Endometrium (tissue), 2 donors: ENCODE results near the gene TMEM128.
A peak's percentile ranks its signal among the peaks of the same experiment; 100 is the strongest.
"Not testable (repeated sequence)": the region's sequence is repeated elsewhere in the genome, so short reads cannot be mapped to it uniquely, and the experiment has no call there.

Experiments
- FAIRE-seq: peaks from 2 replicates; lab custom pipeline; 2012; peaks lifted over from hg19 to GRCh38; lab: Jason Lieb, UNC
- donor health status: control.
- donor health status: control.

The TMEM128 gene, protein sequence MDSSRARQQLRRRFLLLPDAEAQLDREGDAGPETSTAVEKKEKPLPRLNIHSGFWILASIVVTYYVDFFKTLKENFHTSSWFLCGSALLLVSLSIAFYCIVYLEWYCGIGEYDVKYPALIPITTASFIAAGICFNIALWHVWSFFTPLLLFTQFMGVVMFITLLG

GRCh38 chr4:4248029-4248884 is at the start of gene TMEM128:
Gene TMEM128, minus strand, starts transcription at chr4:4248223. Its CDS starts 21 bp downstream, at chr4:4248202.
- FAIRE-seq, result peak; percentile 61

- no peak for FAIRE-seq
Observed at GRCh38 chr4:4296283-4296846, 48.3 kb upstream of the TMEM128 start.

DNA sequence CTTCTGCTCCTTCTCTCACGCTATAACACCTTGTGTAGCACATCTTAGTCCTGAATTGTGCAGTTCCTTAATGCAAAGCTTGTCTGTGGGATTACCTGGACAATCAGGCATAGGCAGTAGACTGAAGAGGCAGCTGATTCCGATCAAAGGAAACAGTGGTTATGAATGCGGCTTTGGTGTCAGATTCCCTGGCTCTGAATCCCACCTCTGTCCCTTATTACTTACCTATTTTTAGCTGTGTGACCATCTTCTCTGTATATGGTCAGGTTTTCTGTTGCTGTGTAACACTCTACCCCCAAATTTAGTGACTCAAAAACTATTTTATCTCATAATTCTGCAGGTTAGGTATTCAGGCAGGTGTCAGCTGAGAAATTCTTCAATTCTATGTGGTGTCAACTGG is 45.3 kb upstream of the TMEM128 start:
- FAIRE-seq, result no peak

- no peak for FAIRE-seq
Observed at GRCh38 chr4:4289941-4290850, 42.2 kb upstream of the TMEM128 start, which contains the start of the genes LYAR and ZBTB49. Gene LYAR, minus strand, starts transcription at chr4:4290154. Its CDS starts 6,412 bp downstream, at chr4:4283742. Gene ZBTB49, plus strand, starts transcription at chr4:4290251. Its CDS starts 9,695 bp downstream, at chr4:4299946.

DNA sequence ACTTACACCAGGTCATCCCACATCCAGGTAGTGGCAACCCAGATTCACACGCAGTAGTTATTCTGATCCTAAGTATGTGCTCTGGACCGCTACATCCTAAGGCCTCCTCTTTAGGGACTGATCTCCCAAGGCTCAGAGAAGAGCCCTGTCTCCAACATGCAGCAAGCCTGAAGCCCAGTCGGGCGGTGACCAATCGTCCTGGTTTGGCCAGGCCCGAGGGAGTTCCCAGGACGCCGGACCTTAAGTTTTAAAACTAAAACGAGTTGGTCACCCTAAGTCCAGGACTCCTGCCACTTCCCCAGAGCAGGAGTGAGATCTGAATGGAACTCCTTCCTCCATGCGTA is 41.5 kb upstream of the TMEM128 start:
- no peak for FAIRE-seq

DNA sequence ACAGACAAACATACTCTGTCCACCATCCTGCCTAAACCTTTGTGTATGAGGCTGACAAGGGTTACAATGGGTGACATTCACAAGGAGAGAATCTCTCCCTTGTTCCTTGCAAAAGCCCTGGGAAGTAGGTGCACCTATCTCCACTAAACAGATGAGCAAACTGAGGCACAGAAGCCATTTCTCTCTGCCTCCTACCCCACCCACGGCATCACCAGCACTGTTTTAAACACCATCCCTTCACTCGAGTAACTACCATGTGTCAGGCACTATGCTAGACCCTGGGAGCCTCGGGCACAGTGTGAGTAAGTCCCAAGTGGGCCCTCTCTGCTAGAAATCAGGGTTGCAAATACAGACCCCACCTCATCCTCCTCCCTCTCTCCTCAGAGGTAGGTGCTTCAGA is 41.0 kb upstream of the TMEM128 start:
- FAIRE-seq, result no peak

DNA sequence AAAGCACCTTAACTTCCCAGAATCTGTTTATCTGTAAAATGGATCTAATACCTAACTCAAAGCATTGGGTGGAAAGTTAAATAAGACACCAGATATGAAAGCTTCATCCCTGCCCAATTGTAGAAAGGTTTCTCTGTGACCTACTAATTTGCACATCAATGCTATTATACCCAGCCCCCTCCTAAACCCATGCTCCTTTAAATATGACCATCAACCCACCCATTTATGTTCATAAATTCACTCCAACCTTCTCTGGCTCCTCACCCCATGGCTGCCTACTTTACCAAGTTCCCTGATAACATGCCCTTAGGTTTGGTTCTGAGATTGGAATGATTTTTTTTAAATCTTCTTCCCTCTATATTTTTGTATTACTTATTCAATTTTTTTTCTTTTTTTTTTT is 40.1 kb upstream of the TMEM128 start:
- FAIRE-seq, result no peak

DNA sequence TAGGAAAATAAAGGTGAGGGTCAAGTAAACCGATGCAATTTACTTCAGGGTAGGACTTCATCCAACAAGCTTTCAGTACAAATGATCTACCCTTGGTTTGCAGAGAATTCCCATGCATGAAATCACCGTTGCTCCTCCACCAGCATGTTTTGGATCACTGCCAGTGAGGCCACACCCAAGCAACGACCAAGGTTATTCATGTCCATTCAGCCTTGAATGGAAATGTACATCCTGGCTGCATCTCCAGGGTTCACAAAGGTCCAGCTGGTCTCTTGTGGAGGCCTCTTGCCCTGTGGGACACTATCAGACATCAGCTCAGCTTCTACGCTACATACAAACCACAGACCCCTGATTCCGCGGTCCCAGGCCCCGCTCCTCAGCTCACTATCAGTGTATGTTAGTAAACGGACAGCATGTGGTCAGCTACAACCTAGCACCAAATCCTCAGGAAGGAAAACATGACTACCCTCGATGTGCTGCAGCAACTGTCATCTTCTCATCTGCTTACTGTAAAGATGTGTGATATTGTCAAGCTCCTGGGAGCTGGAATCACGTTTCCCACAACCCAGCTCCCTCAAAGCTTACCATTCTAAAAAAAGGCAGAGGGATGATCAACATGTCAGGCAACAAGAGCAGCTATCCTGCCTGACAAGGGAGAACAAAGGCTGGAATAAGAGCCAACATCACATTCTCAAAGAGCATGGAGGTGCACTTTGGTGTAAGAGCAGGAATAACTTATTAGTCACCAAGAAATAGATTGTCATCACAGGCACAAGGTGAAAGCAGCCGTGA is 37.0 kb upstream of the TMEM128 start:
- FAIRE-seq, result no peak

DNA sequence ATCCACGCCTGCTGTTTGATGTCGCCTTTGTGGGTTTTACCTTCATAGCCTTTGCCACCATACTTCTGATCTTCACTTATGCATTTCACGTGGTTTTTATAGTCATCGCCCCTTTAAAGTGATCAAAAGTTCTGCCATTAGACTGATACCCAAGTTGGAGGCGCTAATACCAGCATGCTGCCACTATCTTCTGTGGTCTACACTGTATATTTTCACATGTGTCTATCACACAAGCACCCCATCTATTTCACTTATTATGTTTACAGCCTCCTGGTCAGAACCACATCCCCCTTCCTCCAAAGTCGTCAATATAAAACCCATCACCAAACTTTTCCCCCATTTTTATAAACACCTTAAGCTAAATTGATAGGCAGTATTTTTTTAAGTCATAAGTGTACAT is 33.8 kb upstream of the TMEM128 start:
- no peak for FAIRE-seq

DNA sequence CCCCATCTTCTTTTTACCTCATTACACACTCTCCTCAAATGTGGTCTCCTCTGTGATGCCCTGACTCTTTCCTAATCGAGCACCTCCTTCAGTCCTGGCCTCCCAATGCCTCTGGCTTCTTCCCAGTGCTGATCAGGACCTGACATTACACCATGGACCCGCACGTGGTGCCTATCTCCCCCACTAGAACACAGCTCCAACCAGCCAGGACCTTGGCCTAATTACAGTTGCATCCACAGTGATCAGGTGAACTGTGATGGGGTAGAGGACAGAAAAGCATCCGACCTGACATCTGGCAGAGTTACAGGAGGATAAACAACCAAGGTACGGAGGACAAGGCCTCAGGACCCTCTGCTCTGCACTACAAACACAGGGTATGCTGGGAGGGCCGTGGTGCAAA is 29.5 kb upstream of the TMEM128 start:
- no peak for FAIRE-seq

DNA sequence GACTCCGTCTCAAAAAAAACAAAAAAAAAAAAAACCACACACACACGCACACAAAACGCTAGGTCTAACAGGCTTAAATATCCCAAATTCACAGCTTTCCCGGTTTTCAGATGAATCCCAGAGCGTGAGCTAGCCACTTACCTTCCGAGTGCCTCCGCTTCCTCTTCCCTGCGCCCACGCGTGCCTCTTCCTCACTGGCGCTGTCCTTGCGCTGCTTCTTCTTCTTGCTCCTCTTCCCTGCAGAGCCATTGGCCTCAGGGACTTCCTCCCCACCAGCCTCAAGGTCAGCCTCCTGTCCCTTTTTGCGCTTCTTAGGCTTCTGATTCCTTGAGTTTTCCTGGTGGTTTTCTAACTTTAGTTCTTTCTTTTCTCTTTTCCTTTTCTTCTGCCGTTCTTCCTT is 26.2 kb upstream of the TMEM128 start:
- no peak for FAIRE-seq

DNA sequence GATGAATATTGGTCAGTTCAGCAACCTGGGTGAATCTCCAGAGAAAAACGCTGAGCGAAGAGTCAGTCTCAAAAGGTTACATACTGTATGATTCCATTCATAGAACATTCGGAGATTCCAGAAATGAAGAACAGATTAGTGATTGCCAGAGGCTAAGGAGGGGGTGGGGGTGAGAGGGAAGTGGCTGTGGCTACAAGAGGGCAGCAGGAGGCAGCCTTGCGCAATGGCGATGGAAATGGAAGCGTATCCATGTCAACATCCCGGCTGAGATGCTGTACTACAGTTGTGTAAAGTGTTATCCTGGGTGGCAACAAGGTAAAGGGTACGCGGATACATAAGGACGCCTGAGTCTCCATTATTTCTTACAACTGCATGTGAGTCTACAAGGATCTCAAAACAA is 23.9 kb upstream of the TMEM128 start:
- FAIRE-seq, result no peak

GRCh38 chr4:4270529-4270928 is 22.5 kb upstream of the TMEM128 start:
- FAIRE-seq, result no peak

GRCh38 chr4:4269856-4270255 is 21.8 kb upstream of the TMEM128 start:
- no peak for FAIRE-seq

- no peak for FAIRE-seq
Observed at GRCh38 chr4:4269331-4269731, 21.3 kb upstream of the TMEM128 start.

DNA sequence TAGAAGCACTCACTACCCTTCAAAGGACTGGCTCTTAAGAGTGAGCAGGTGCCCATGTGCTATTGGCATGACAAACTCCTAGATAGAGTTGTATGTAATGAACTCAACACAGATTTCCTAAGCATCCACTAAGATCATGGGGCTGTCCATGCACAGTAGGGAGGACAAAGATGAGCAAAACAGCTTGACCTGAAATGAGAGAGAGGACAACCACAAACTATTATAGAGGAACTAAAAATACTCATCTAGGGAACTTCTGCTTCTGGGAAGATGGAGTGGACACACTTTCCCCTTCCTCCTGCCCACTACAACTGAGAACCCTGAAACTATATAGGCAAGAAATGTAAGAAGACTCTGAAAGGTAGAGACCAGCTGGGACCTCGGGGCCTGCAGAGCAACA is 20.8 kb upstream of the TMEM128 start:
- no peak for FAIRE-seq

- FAIRE-seq, result no peak
Observed at GRCh38 chr4:4267981-4268380, 20.0 kb upstream of the TMEM128 start.

DNA sequence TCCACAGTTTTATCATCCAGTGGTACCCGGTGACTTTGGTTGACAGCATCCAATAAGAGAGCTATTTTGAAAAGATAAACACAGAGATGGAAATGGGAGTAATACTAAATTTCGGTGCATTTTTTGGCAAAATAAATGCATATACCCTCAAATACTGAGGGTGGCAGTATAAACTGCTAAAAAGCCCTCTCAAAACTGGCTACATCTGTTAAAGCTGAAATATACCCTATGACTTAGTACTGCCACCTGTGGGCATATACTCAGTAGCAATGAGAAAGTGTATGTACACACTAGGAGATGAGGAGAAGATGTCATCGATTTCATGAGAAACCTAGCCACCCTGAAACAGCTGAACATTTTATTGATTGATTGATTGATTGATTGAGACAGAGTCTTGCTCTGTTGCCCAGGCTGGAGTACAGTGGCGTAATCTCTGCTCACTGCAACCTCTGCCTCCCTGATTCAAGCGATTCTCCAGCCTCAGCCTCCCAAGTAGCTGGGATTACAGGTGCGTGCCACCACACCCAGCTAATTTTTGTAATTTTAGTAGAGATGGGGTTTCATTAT is 12.2 kb upstream of the TMEM128 start:
- FAIRE-seq, result no peak

- FAIRE-seq, result no peak
Observed at GRCh38 chr4:4259484-4260100, 11.6 kb upstream of the TMEM128 start.

DNA sequence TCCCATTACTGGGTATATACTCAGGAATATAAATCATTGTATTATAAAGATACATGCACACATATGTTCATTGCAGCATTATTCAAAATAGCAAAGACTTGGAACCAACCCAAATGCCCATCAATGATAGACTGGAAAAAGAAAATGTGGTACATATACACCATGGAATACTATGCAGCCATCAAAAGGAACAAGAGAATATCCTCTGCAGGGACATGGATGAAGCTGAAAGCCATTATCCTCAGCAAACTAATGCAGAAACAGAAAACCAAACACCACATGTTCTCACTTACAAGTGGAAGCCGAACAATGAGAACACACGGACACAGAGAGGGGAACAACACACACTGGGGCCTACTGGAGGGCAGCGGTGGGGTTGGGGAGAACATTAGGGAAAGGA is 9.7 kb upstream of the TMEM128 start:
- not testable (repeated sequence) for FAIRE-seq

DNA sequence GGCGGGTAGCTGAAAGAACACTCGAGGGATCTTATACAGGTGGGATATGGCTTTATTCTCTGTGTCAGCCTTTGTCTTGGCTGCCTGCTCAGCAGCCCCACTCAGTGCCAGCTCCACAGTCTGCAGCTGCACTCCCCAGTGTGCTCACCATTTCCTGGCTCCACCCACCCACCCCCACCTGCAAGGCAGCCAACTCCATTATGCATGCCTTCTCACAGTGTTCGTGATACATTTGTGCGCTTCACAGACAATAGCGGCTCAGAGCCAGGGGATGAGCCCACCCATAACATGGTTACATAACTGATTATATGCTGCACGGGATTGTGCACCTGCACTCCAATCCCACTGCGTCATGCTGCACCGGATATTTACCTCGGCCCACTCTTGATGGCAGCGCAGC is 8.8 kb upstream of the TMEM128 start:
- FAIRE-seq, result no peak
